ENCODE results near the gene PKMYT1.
A peak's percentile ranks its signal among the peaks of the same experiment; 100 is the strongest.

Gene PKMYT1

GRCh38 chr16:3017794-3018506, 37.7 kb upstream of the PKMYT1 start, which contains the start of gene CLDN6:
CLDN6 (minus strand) TSS chr16:3018183; CDS start chr16:3016021, 2,162 bp downstream.
- peak in 1 of 2 experiments; percentile 38 for DNase-seq

- no peak for DNase-seq
These were observed 37.1 kb upstream of the PKMYT1 start for GRCh38 chr16:3017344-3017743.

GRCh38 chr16:3015865-3016521, 35.7 kb upstream of the PKMYT1 start:
- DNase-seq, result no peak

GRCh38 chr16:3014971-3015370, 34.7 kb upstream of the PKMYT1 start:
- no peak for DNase-seq

GRCh38 chr16:3013998-3014690, 33.9 kb upstream of the PKMYT1 start:
- no peak for DNase-seq

GRCh38 chr16:3013491-3013951, 33.3 kb upstream of the PKMYT1 start:
- DNase-seq, result no peak

- no peak for DNase-seq
These were observed 32.7 kb upstream of the PKMYT1 start, which contains the start of gene CLDN9 for GRCh38 chr16:3012828-3013420. CLDN9 (plus strand) TSS chr16:3012923; CDS start chr16:3013363, 440 bp downstream.

- no peak for DNase-seq
These were observed 32.0 kb upstream of the PKMYT1 start for GRCh38 chr16:3012246-3012645.

GRCh38 chr16:3010510-3010909, 30.3 kb upstream of the PKMYT1 start:
- DNase-seq, result no peak

GRCh38 chr16:3009568-3010390, 29.5 kb upstream of the PKMYT1 start:
- no peak for DNase-seq

GRCh38 chr16:3008690-3009037, 28.4 kb upstream of the PKMYT1 start:
- DNase-seq, result no peak

- no peak for DNase-seq
These were observed 27.9 kb upstream of the PKMYT1 start for GRCh38 chr16:3007957-3008689.

GRCh38 chr16:3007059-3007956, 27.1 kb upstream of the PKMYT1 start:
- no peak for DNase-seq

- no peak for DNase-seq
These were observed 24.6 kb upstream of the PKMYT1 start for GRCh38 chr16:3004781-3005284.

- DNase-seq, result no peak
These were observed 24.1 kb upstream of the PKMYT1 start for GRCh38 chr16:3004319-3004718.

GRCh38 chr16:3003582-3004270, 23.5 kb upstream of the PKMYT1 start:
- DNase-seq, result peak; percentile 97 to 98

- DNase-seq, result no peak
These were observed 21.1 kb upstream of the PKMYT1 start for GRCh38 chr16:3001316-3001715.

- DNase-seq, result no peak
These were observed 20.3 kb upstream of the PKMYT1 start for GRCh38 chr16:3000540-3000939.

GRCh38 chr16:2999929-3000328, 19.7 kb upstream of the PKMYT1 start:
- DNase-seq, result no peak

- DNase-seq, result no peak
These were observed 16.1 kb upstream of the PKMYT1 start for GRCh38 chr16:2996298-2996697.
